Liver (tissue), 3 donors: ENCODE data around the gene PPP2R2B.

Source experiments
- EGR1 ChIP-seq, 2 donors: IDR thresholded peaks; 2 replicates each; pipeline ENCODE4 v1.6.1; 2016 to 2018; ENCODE audit warnings: antibody characterized with exemption in 2 of 2, low read depth in 2 of 2
- FOXA1 ChIP-seq: IDR thresholded peaks from 2 replicates; pipeline ENCODE4 v1.6.1; 2016; ENCODE audit warnings: antibody characterized with exemption
- GABPA ChIP-seq, 2 donors: IDR thresholded peaks in 1 of 2; conservative IDR thresholded peaks in 1 of 2; 2 replicates each; pipeline ENCODE4 v1.6.1; 2016; ENCODE audit warnings: antibody characterized with exemption in 2 of 2, mild to moderate bottlenecking in 1 of 2, moderate library complexity in 1 of 2
- HNF4A ChIP-seq, 2 donors: conservative IDR thresholded peaks; 2 replicates each; pipeline ENCODE4 v1.6.1; 2016; ENCODE audit warnings: antibody characterized with exemption in 2 of 2, mild to moderate bottlenecking in 2 of 2
- NR2F2 ChIP-seq: IDR thresholded peaks from 2 replicates; pipeline ENCODE4 v1.6.1; 2016; ENCODE audit warnings: antibody characterized with exemption
- RAD21 ChIP-seq, 2 donors: IDR thresholded peaks; 2 replicates each; pipeline ENCODE4 v1.6.1; 2016; ENCODE audit warnings: antibody characterized with exemption in 2 of 2, mild to moderate bottlenecking in 2 of 2
- TAF1 ChIP-seq: conservative IDR thresholded peaks from 2 replicates; pipeline ENCODE4 v1.6.1; 2016; ENCODE audit warnings: antibody characterized with exemption, mild to moderate bottlenecking
- YY1 ChIP-seq: IDR thresholded peaks from 2 replicates; pipeline ENCODE4 v1.6.1; 2016; ENCODE audit warnings: antibody characterized with exemption, mild to moderate bottlenecking
- TF ChIP-seq, protein P1 (sequence below): fragments of 150-350 bp; IDR thresholded peaks from 2 replicates; pipeline ENCODE4 v1.5.1; 2017; ENCODE audit warnings: improper control_type of control experiment, low read depth, low read length; ENCODE audit not compliant: missing input control
- TF ChIP-seq, protein P2 (sequence below): IDR thresholded peaks from 2 replicates; pipeline ENCODE4 v1.6.1; 2016; ENCODE audit warnings: antibody characterized with exemption, mild to moderate bottlenecking
- TF ChIP-seq, protein P3 (sequence below): IDR thresholded peaks from 2 replicates; pipeline ENCODE4 v1.6.1; 2016; ENCODE audit warnings: antibody characterized with exemption
- TF ChIP-seq, protein P4 (sequence below): IDR thresholded peaks from 2 replicates; pipeline ENCODE4 v1.6.1; 2016; ENCODE audit warnings: antibody characterized with exemption
- donor health status: healthy.
- donor health status: healthy.

DNA sequence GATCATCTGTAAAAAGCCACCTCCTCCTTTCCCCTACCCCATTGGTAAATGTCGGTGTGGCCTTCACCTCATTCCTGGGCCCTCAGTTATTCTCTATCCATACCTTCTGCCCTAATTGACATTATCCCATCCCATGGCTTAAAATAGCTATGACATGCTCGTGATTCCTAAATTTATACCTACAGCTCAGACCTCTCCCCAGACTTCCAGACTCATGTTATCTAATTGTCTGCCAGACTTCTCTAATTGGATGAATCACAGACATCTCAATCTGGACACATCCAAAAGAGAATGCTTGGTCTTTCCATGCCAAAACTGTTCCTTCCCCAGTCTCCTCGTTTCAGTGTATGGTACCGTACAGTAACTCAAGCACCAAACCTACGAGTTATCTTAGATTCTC, 249.6 kb downstream of the PPP2R2B start:
- TF ChIP-seq, protein P1, sequence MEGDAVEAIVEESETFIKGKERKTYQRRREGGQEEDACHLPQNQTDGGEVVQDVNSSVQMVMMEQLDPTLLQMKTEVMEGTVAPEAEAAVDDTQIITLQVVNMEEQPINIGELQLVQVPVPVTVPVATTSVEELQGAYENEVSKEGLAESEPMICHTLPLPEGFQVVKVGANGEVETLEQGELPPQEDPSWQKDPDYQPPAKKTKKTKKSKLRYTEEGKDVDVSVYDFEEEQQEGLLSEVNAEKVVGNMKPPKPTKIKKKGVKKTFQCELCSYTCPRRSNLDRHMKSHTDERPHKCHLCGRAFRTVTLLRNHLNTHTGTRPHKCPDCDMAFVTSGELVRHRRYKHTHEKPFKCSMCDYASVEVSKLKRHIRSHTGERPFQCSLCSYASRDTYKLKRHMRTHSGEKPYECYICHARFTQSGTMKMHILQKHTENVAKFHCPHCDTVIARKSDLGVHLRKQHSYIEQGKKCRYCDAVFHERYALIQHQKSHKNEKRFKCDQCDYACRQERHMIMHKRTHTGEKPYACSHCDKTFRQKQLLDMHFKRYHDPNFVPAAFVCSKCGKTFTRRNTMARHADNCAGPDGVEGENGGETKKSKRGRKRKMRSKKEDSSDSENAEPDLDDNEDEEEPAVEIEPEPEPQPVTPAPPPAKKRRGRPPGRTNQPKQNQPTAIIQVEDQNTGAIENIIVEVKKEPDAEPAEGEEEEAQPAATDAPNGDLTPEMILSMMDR = no peak
- TF ChIP-seq, protein P2, sequence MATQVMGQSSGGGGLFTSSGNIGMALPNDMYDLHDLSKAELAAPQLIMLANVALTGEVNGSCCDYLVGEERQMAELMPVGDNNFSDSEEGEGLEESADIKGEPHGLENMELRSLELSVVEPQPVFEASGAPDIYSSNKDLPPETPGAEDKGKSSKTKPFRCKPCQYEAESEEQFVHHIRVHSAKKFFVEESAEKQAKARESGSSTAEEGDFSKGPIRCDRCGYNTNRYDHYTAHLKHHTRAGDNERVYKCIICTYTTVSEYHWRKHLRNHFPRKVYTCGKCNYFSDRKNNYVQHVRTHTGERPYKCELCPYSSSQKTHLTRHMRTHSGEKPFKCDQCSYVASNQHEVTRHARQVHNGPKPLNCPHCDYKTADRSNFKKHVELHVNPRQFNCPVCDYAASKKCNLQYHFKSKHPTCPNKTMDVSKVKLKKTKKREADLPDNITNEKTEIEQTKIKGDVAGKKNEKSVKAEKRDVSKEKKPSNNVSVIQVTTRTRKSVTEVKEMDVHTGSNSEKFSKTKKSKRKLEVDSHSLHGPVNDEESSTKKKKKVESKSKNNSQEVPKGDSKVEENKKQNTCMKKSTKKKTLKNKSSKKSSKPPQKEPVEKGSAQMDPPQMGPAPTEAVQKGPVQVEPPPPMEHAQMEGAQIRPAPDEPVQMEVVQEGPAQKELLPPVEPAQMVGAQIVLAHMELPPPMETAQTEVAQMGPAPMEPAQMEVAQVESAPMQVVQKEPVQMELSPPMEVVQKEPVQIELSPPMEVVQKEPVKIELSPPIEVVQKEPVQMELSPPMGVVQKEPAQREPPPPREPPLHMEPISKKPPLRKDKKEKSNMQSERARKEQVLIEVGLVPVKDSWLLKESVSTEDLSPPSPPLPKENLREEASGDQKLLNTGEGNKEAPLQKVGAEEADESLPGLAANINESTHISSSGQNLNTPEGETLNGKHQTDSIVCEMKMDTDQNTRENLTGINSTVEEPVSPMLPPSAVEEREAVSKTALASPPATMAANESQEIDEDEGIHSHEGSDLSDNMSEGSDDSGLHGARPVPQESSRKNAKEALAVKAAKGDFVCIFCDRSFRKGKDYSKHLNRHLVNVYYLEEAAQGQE = no peak
- TF ChIP-seq GABPA (IDR thresholded peaks at IDR 0.05 in 1 of 2, conservative IDR thresholded peaks at IDR 0.05 in 1 of 2) (no peak), NR2F2 (no peak), RAD21 (IDR thresholded peaks at IDR 0.05) (no peak), YY1 (no peak), EGR1 (IDR thresholded peaks at IDR 0.05; ENCODE audit: low read depth in 2 of 2) (no peak), FOXA1 (no peak), HNF4A (conservative IDR thresholded peaks at IDR 0.05) (no peak), TAF1 (no peak)
- TF ChIP-seq, protein P3, sequence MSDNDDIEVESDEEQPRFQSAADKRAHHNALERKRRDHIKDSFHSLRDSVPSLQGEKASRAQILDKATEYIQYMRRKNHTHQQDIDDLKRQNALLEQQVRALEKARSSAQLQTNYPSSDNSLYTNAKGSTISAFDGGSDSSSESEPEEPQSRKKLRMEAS = no peak
- TF ChIP-seq, protein P4, sequence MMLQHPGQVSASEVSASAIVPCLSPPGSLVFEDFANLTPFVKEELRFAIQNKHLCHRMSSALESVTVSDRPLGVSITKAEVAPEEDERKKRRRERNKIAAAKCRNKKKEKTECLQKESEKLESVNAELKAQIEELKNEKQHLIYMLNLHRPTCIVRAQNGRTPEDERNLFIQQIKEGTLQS = no peak
